ENCODE data around the gene CYP2J2.

GRCh38 chr1:59971464-59971911 lies 44.9 kb upstream of the CYP2J2 start:
- no peak for TF ChIP-seq EZH2 (IDR thresholded peaks at IDR 0.05; ENCODE audit: insufficient read depth, poor library complexity, severe bottlenecking)
- TF ChIP-seq EZH2phosphoT487 (IDR thresholded peaks at IDR 0.05; ENCODE audit: insufficient read depth, low read depth): no peak

Data from GM23248 (cell line).